Heart right ventricle (tissue), 16 donors: ENCODE data around the gene WHRN. TPM values are rescaled to one million over a fixed set of nuclear protein-coding genes. Genes with fewer than 3 reads are reported as not detected.

ENCODE experiments used
- ATAC-seq, 8 donors: fragments of 200-7000 bp; cut with Tn5 transposase; one replicate each; pipeline ENCODE4 v1.9.1; 2020; ENCODE audit warnings: mild to moderate bottlenecking in 8 of 8, moderate library complexity in 8 of 8, moderate number of reproducible peaks in 1 of 8
- DNase-seq, 2 donors: peaks; one replicate each; pipeline ENCODE4 v3.0.0-alpha.2; 2020
- H3K27ac ChIP-seq, 10 donors: fragments of 200-600 bp; sonication (generic) in 2 of 10; one replicate each; pipeline versions ENCODE4 v1.5.0 to v1.8.0; 2020 to 2022; ENCODE audit warnings: mild to moderate bottlenecking in 3 of 10
- H3K27me3 ChIP-seq, 7 donors: fragments of 200-600 bp; one replicate each; pipeline ENCODE4 v1.8.0; 2021 to 2022; ENCODE audit warnings: mild to moderate bottlenecking in 2 of 7
- H3K36me3 ChIP-seq, 9 donors: fragments of 200-600 bp; sonication (generic) in 1 of 9; one replicate each; pipeline versions ENCODE4 v1.5.0 to v1.8.0; 2020 to 2022; ENCODE audit warnings: mild to moderate bottlenecking in 2 of 9
- H3K4me1 ChIP-seq, 9 donors: fragments of 200-600 bp; sonication (generic) in 1 of 9; one replicate each; pipeline versions ENCODE4 v1.5.0 to v1.8.0; 2020 to 2022; ENCODE audit warnings: mild to moderate bottlenecking in 4 of 9
- H3K4me3 ChIP-seq, 10 donors: fragments of 200-600 bp; sonication (generic) in 2 of 10; one replicate each; pipeline versions ENCODE4 v1.5.0 to v1.8.0; 2020 to 2022; ENCODE audit warnings: mild to moderate bottlenecking in 7 of 10, moderate library complexity in 2 of 10
- H3K9me3 ChIP-seq, 11 donors: fragments of 200-600 bp in 10 of 11; sonication (generic) in 2 of 11; one replicate each; pipeline versions ENCODE4 v1.5.0 to v1.8.0; 2013 to 2022; ENCODE audit warnings: mild to moderate bottlenecking in 2 of 11, control low read depth in 1 of 11, moderate library complexity in 1 of 11
- CTCF ChIP-seq, 9 donors: fragments of 200-600 bp; sonication (generic) in 2 of 9; IDR thresholded peaks; one replicate each; pipeline versions ENCODE4 v1.5.0 to v1.8.0; 2021 to 2022; ENCODE audit warnings: antibody characterized with exemption in 9 of 9, mild to moderate bottlenecking in 5 of 9, moderate library complexity in 1 of 9
- WGBS, 2 donors: extraction: QIAGEN DNeasy Blood & Tissue Kit; methylation state at CpG; one replicate each; pipeline ENCODE4 v1.1.7; 2013; ENCODE audit warnings: inconsistent platforms in 1 of 2; 5-methylcytosine and 5-hydroxymethylcytosine counted together
- intact Hi-C, 10 donors: fragments of 100-400 bp; cut with DNase I; formaldehyde crosslinking; loops; one replicate each; pipeline versions ENCODE4 v1.11.1 to v1.14.2; 2022
- polyA plus RNA-seq, 2 donors: library from polyadenylated mRNA; stranded (reverse); fragments of 200-250 nt; gene quantifications; one replicate each; pipeline ENCODE4 v1.2.3, GENCODE V29; 2013
- total RNA-seq, 10 donors: library from RNA; stranded (reverse); fragmentation: NEBNext Ultra II Directional in 3 of 10; extraction: Animal tissue kit (Norgen Biotek cat#: 25700) in 3 of 10; gene quantifications; one replicate each; pipeline versions ENCODE4 v1.2.1 to v1.2.4, GENCODE V29; 2021 to 2023
- donor health status: Arrhythmogenic right ventricular cardiomyopathy.
- donor health status: ischemic (EF 13 %, LVEDD 7.1; RV severe dilation, severe dysfunction).
- donor health status: healthy with polysubstance abuse.
- donor health status: DM: no; HTN: yes; CAD: no.
- donor health status: DM: no; HTN: no; CAD: no.
- donor health status: ischemic (EF 25% LVEDD 6.9; RV normal size, moderate dysfunction).
- donor health status: ischemic (EF 25% LVEDD 5.7; RV mildly dilated, moderate dysfunction).
- donor health status: healthy.
- donor health status: DM: yes; HTN: yes; CAD: no.
- donor health status: Ischemic cardiomyopathy.
- donor health status: ischemic (EF 35%, LVEDD 5.7; RV mildly dilated, moderate dysfunction).
- donor health status: nonischemic (EF 11% LVEDD 7.7; RV severe dilation, severe dysfunction).
- donor health status: DM: yes; HTN: yes; CAD: no.
- donor health status: PGD.
- donor health status: ischemic (EF 29% LVEDD 5.4; RV normal size, mild dysfunction).
- donor health status: nonischemic (EF 23%, LVEDD 6.1; RV moderate dilation, normal function).

WHRN gene
- total and polyA plus RNA-seq, 12 donors = 0.13 to 1.3 (median 0.58) TPM; not detected in 1

- intact Hi-C loops = loop anchor here in 5 of 10 donors (10.0 kb wide), 3 partner anchors 214 to 584 kb away; partner anchors contain the start of gene TEX53 (in 4 of the 5)
- Histone ChIP-seq H3K4me1 (no peaks in the 10 kb centered on the region), H3K4me3 (no peak overlapping the region), H3K36me3 (no peaks in the 10 kb centered on the region), H3K27me3 (peaks cover 0 to 53% (median 8%) of the 10 kb centered on the region in 7 donors), H3K9me3 (no peaks in the 10 kb centered on the region), H3K27ac (no peak overlapping the region)
- DNase-seq (no peak), ATAC-seq (no peak)
- no peak for TF ChIP-seq CTCF (IDR thresholded peaks at IDR 0.05)
- WGBS, 2 donors = 79 to 81% methylated on average over 5 of the region's 5 CpGs
Observed at GRCh38 chr9:114430457-114430856, 74.8 kb downstream of the WHRN start.

- ATAC-seq = no peak
- no peak for TF ChIP-seq CTCF (IDR thresholded peaks at IDR 0.05)
- intact Hi-C loops = no loop called here
- Histone ChIP-seq H3K36me3 (no peaks in the 10 kb centered on the region), H3K4me3 (no peak overlapping the region), H3K4me1 (no peaks in the 10 kb centered on the region), H3K9me3 (no peaks in the 10 kb centered on the region), H3K27me3 (peaks cover 0 to 53% (median 8%) of the 10 kb centered on the region in 7 donors), H3K27ac (no peak overlapping the region)
- WGBS, 2 donors = 78 to 85% methylated on average over 6 of the region's 6 CpGs
- no peak for DNase-seq
Observed at GRCh38 chr9:114429488-114429887, 75.8 kb downstream of the WHRN start.

GRCh38 chr9:114428466-114428865 lies 76.8 kb downstream of the WHRN start:
- DNase-seq = no peak
- ATAC-seq = no peak
- H3K4me1 ChIP-seq = no peaks in the 10 kb centered on the region
- no peak overlapping the region for H3K27ac ChIP-seq
- H3K27me3 ChIP-seq = peaks cover 0 to 57% (median 8%) of the 10 kb centered on the region in 7 donors
- 85 to 86% methylated on average over 8 of the region's 8 CpGs for WGBS, 2 donors
- no peak overlapping the region for H3K4me3 ChIP-seq
- intact Hi-C loops = no loop called here
- H3K36me3 ChIP-seq = no peaks in the 10 kb centered on the region
- no peak for TF ChIP-seq CTCF (IDR thresholded peaks at IDR 0.05)
- H3K9me3 ChIP-seq = no peaks in the 10 kb centered on the region

GRCh38 chr9:114427644-114428043 lies 77.6 kb downstream of the WHRN start:
- intact Hi-C loops = no loop called here
- Histone ChIP-seq H3K4me3 (no peak overlapping the region), H3K27ac (no peak overlapping the region), H3K9me3 (no peaks in the 10 kb centered on the region), H3K4me1 (no peaks in the 10 kb centered on the region), H3K36me3 (no peaks in the 10 kb centered on the region), H3K27me3 (peaks cover 0 to 50% (median 12%) of the 10 kb centered on the region in 7 donors)
- ATAC-seq (no peak), DNase-seq (no peak)
- 90 to 95% methylated on average over 4 of the region's 4 CpGs for WGBS, 2 donors
- no peak for TF ChIP-seq CTCF (IDR thresholded peaks at IDR 0.05)
